Suppressor macrophage treated with lipopolysaccharide for 1 hour (primary cell): ENCODE data around the gene KTI12.
A peak's percentile ranks its signal among the peaks of the same experiment; 100 is the strongest.
"Not testable (repeated sequence)": the region's sequence is repeated elsewhere in the genome, so short reads cannot be mapped to it uniquely, and the experiment has no call there.

ENCODE experiments used
- DNase-seq, 3 donors: peaks; one replicate each; pipeline ENCODE4 v3.0.0-alpha.2; 2020 to 2022

Gene KTI12

DNA sequence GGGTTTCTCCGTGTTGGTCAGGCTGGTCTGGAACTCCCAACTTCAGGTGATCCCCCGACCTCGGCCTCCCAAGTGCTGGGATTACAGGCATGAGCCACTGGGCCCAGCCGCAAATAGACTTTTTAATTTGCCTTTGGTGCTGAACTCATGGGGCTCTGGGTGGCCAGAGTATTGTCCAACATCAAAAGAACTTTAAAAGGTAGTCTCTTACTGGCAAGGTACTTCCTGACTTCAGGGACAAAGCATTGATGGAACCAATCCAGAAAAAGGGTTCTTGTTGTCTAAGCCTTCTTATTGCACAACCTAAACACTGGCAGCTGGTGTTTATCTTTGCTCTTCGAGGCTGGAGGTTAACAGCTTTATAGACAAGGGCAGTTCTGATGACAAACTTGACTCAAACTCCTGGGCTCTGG is 3.8 kb upstream of the KTI12 start:
- no peak for DNase-seq

DNA sequence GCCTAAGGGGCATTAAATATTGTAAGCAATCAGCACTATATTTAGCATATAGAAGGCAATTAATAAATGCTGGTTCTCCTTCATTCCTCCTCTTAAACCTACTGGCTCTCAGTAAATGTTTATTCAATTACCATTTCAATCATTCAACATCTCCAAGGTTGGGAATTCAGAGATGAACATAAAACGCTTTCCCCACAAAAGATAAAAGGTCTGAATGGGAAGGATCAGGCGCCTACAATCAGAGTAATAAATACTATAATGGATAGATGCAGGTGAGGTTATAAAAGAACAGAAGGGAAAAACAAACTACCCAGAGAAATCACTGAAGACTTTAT is 407 bp upstream of the KTI12 start:
- DNase-seq: no peak

DNA sequence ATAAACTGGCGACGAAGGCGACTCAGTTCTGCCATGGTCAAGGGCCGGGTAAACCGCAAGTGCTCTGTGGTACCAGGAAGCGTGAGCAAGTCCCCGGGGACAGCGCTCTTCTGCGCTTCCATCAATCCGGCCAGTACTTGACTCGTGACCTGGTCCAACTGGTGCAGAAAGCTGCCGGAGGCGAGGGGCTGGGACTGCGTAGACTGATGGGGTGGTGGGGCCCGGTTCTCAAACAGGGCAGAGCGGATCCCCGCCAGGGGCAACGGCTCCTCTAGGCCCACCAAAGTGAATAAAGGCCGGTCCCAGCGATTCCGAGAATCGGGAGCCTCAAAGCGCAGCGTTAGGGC is 852 bp downstream of the KTI12 start:
- peak; percentile 36 to 57 (median 42) for DNase-seq

DNA sequence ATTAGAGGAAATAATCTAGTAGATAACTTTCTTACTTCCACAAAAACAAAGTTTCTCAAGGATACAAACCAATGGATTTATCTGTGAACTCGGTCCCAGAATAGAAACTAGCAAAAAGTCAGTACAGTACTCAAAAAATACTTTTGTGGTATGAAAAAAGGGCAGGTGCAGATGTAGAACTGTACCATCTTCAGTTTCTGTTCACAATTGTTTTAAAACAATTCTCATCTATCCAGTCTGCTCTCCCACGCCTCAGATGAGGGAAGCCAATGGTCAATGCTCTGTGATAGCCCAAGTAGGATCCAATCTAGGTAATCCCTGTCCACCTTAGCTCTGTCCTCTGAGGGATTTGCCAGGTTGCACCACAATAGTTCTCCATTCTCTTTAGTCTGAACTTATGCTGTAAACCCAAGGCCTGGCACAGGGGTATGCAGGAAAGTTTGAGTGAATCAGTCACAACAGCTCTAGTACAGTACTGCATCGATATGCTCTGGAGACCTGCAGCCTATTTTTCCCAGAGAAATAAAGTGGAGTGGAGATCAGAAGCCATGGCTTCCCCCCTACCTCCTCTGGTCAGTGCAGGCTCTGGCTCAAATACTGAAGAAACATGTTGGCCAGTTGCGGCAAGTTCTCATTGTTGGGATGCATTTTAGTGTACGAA is 1.4 kb downstream of the KTI12 start:
- peak in 1 of 3 donors; percentile 5 for DNase-seq

DNA sequence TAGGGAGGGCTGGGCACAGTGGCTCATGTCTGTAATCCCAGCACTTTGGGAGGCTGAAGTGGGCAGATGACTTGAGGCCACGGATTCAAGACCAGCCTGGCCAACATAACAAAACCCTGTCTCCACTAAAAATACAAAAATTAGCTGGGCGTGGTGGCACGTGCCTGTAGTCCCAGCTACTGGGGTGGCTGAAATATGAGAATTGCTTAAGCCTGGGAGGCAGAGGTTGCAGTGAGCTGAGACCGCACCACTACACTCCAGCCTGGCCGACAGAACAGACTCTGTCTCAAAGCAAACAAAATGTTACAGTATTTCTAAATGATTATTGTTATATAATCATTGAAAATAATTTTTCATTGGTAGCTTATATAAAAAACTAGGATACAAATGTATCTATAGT is 4.8 kb downstream of the KTI12 start:
- DNase-seq: not testable (repeated sequence)

DNA sequence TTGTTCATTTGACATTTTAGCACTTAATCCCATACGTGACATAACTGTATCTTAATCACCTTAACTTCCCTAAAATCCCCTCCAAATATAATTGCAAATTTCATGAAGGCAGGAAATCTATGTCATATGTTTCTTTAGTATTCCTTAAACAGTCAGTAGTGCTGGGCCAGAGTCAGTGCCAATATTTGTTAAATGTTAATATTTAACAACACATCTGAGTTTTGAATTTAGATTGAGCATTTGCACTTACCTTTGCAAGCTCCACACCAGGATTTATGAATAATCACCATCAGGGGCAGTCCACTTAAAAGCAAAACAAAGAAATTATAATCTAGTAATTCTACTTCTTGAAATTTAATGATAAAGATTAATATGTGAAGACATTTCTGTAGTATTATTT is 5.3 kb downstream of the KTI12 start:
- DNase-seq: peak in 1 of 3 donors; percentile 6

DNA sequence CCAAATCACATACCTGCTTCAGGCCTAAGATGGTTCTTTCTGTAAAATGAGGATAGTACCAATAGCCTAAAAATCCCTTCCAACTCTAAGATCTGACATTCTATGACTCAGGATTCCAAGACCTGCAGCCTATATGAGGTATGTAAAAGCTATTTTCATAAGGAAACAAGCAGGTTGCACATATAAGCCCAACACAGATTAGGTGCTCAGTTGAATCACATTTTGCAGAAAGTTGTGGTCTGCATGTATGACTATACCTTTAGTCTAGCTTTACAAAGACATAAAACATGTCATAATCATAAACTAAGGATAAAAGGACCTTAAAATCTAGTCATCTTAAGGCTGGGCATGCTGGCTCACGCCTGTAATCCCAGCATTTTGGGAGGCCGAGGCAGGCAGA is 7.3 kb downstream of the KTI12 start:
- DNase-seq: no peak

DNA sequence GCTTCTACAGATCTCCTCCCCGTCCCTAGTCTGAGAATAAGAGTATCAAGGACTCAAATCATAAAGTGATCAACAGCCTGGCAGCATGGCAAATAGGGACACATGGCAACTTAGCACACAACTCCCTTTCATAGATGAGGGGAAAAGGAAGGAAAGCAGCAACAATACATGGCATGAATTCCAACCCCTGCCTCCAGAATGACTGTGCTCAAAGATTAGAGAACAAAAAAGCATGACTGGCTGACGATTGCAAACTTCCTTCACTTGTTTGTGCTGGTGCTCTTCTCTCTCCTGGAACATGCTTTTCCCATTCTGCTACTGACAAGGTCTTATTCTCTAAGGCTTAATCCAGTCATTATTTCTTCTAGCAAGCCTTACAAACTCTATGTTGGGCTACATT is 11.5 kb downstream of the KTI12 start:
- DNase-seq: no peak

DNA sequence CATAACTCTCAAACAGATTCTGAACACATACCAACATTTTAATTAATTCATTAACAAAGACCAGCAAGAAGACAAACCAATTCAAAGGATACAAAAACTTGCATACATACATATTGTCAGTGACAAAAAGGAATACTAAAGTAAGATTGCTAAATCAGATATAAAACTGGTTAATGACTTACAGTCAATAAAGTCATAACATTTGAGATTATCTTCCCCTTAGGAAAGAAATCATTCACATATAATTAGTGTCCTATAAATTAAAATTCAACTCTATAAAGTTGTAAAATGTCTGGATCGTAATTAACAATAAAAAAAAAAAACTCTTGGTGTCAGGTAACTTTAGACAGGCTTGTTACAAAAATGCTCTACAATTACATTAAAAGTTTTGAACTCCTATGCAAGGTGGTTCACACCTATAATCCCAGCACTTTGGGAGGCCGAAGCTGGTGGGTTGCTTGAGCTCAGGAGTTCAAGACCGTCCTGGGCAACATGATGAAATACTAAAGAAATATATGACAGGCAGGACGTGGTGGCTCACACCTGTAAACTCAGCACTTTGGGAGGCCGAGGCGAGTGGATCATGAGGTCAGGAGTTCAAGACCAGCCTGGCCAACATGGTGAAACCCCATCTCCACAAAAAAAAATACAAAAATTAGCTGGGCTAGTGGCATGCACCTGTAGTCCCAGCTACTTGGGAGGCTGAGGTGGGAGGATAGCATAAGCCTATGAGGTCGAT is 25.4 kb downstream of the KTI12 start:
- no peak for DNase-seq

DNA sequence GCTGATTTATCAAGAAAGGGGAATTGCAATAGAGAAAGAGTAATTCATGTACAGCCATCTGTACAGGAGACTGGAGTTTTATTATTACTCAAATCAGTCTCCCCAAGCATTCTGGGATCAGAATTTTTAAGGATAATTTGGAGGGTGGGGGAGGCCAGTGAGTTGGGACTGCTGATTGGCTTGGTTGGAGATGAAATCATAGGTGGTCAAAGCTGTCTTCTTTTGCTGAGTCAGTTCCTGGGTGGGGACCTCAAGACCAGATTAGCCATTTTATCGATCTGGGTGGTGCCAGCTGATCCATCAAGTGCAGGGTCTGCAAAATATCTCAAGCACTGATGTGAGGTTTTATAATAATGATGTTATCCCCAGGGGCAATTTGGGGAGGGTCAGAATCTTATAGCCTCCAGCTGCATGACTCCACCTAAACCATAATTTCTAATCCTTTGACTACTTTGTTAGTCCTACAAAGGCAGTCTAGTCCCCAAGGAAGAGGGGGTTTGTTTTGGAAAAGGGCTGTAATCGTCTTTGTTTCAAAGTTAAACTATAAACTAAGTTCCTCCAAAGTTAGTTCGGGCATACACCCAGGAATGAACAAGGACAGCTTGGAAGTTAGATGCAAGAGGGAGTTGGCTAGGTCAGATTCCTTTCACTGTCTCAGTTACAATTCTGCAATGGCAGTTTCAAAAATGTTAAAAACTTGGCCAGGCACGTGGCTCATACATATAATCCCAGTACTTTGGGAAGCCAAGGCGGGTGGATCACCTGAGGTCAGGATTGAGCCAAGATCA is 26.2 kb downstream of the KTI12 start:
- no peak for DNase-seq

DNA sequence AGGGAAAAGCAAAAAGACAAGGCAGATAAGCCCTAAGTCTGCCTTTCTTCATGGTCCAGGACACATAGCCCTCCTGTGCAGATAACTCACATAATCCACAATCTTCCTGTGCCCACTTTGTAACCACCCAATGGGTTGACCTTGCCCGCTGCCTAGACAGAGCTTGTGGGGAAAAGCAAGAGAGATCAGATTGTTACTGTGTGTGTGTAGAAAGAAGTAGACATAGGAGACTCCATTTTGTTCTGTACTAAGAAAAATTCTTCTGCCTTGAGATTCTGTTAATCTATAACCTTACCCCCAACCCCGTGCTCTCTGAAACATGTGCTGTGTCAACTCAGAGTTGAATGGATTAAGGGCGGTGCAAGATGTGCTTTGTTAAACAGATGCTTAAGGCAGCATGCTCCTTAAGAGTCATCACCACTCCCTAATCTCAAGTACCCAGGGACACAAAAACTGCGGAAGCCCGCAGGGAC is 27.5 kb downstream of the KTI12 start:
- DNase-seq: not testable (repeated sequence)

DNA sequence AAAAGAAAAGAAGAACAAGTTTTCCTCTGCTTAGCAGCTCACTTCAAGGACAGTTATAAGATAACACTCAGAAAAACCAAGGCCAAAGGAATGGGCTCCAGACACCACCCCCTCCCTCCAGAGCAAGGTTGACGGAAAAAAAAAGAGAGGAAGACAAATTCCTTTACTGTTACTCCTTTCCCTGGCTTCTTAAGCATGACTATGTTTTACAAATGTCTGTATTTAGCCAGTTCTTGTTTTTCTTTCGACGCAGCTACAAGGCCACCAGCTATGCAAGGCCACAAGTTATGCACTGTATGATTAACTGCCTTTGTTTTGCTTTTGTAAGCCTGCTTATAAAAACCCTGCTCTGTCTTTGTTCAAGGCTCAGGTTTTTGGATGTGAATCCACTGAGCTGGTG is 28.1 kb downstream of the KTI12 start:
- DNase-seq: not testable (repeated sequence)

DNA sequence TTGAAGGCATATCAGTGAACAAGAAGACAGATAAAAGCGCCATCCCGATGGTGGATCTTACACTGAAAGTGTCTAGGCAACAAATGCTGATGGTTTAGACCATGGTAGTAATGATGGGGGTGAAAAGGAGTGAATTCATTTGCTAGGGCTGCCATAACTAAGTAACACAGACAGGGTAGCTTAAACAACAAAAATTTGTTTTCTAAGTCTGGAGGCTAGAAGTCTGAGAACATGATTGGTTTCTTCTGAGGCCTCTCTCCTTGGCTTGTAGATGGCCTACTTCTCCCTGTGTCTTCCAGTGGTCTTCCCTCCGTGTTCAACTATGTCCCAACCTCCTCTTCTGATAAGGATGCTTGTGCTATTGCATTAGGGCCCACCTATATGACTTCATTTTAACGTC is 29.7 kb downstream of the KTI12 start:
- DNase-seq: no peak

DNA sequence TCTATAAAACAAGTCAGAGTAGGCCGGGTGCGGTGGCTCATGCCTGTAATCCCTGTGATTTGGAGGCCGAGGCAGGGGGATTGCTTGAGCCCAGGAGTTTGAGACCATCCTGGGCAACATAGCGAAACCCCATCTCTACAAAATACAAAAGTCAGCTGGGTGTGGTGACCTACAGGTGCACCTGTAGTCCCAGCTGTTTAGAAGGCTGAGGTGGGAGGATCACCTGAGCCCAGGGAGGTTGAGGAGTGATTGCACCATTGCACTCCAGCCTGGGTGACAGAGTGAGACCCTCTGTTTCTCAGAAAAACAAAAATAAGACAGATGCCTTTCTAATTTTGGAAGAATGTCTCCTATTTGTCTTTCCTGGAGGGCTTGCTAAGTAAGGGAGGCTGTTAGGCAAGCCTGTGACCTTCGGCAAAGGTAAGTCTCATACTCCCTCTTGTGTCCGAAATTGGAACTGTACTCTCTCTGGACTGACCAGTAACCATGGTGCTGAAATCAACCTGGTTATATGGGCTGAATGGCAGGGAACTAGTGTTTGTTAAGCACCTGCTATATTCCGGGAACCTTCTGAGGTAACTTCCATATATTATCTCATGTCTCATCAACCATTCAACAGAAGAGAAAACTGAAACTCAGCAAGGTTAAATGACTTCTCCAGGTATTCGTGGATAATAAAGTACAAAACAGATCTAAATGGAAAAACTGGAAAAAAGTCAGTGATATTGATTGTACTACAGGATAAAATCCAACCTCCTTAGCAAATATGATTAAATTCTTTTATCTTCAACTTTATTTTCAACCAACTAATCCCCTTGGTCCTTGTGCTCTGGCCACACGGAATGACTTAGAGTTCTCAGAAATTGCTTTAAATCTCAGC is 31.3 kb downstream of the KTI12 start:
- DNase-seq: peak; percentile 91 to 92 (median 91)

DNA sequence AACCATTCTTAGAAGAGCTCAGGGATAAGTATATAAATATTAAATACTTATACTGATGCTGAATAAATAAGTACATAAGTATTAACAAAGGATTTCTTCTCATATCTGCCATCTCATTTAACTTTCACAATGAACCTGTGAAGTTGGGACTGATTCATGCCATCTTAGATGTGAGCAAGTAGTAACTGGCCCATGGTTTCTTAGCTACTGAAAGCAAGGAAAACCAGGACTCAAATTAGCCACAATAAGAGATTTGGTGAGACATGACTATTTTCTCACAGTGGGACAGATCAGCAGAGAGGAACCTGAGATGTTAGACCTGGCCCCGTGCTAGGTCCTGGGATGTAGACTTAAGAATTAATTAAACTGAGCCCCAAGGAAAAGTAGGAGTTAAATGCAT is 34.9 kb downstream of the KTI12 start:
- DNase-seq: no peak

DNA sequence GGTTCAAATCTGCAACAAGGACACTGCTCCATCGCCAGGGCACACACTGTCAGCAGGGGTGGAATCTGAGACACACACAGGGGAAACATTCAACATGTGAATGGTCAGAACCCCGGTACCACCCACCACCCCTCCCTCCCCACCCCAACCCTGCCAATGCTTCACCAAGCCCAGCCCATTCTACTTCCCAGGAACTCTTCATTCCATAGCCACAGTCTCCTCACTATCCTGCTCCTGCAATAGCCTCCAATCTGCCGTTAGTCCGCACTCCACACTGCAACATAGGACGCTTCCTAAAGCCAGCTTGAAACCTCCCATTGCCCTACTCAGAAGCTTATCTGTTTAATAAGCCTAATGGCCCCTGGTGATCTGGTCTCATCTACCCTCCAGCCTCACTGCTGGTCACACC is 35.6 kb downstream of the KTI12 start:
- no peak for DNase-seq

DNA sequence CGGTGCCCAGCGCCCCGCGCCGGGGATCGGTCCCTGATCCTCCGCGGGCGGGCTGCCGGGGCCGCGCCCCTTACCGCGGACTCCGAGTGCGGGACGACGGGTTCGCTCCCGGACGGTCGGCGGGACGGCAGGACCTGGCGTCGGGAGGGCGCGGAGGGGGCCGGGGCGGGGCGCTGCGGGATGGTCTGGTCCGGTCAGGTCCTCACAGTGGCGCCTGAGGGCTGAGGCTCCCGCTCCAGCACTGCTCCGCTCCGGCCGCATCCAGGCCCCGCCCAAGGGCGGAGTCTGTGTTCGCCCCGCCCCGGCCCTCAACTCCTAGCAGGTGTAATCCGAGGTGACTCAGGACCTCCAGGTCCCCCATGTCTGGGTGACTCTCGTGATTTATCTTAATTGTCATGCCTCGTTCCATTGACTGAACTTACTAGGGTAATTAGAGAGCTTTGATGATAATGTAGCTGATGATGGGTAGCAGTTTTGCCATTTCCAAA is 43.1 kb downstream of the KTI12 start, which contains the start of gene RAB3B:
RAB3B (minus strand) TSS at position 223 of the 488 bp plus-strand sequence. CDS start 13,583 bp downstream, outside the sequence.
- peak; percentile 34 to 66 (median 47) for DNase-seq

DNA sequence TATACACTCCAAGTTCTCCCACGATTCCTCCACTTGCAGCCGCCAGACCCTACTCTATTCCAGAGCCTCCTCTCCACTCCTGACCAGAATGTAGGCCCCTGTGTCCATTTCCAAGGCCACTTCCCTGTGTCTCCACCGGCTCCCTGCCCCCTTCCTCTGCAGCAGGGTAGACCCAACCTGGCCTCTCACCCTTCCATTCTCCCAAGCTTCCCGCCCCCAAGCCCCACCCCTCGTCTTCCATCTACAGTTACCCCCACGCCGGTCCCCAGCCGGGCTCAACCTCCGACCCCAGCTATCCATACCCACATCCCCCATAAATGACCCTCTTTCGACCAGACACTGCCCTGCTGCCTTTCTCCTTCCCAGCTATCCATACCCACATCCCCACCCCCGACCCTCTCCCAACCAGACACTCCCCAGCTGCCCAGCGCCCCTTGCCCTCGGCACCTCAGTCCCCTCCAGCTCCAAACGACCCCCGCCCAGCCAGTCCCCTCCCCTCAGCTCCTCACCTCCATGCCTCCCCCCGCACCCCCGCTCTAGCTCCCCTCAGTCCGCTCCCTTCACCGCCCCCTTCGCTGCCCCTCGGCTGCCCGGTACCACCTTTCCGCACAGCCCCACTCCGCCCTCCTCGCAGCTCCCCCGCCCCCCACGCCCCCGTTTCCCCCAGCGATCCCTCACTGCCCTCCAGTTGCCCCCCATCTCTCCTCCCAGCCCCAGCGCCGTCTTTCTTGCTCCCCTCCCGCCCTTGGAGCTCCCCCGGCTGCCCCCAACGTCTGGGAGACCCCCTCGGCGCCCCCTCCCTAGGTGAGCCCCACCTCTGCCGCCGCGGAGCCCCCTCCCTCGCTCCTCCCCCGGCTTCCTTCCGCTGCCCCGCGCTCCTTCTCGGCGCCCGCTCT is 43.8 kb downstream of the KTI12 start:
- no peak for DNase-seq

DNA sequence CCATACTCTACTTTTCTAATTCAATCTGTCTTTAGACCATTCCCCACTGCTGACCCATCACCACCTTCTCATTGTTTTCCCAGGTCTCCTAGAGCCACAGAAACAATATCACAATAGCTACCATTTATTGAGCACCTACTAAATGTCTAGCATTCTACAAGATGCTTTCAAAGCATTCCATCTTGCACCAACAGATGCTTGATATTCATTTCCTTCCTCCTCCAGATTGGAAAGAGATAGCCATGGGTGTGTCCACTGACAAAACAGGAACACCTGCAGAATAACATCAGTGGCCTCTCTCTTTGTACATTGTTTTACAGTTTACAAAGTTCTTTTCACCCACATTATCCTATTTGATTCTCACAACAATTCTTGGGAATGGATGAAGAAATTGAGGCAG is 45.4 kb downstream of the KTI12 start:
- DNase-seq: no peak

DNA sequence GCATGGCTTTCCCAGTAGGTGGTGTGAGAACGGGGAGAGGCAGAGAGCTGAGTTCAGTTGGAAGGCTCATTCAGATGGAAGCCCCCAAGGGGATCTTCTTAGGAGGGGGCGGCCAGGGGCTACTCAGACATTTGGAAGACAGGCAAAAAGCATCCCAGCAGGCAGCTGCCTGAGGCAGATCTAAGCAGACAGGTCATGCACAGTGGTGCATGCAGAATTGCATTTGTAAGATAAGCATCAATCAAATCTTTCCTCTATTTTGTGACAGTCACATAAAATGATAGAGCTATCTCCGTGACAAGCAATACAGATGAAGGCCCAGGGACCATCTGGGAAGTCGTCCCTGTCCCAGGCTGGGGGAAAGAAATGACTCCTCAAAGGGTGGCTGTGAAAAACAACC is 46.9 kb downstream of the KTI12 start:
- no peak for DNase-seq

DNA sequence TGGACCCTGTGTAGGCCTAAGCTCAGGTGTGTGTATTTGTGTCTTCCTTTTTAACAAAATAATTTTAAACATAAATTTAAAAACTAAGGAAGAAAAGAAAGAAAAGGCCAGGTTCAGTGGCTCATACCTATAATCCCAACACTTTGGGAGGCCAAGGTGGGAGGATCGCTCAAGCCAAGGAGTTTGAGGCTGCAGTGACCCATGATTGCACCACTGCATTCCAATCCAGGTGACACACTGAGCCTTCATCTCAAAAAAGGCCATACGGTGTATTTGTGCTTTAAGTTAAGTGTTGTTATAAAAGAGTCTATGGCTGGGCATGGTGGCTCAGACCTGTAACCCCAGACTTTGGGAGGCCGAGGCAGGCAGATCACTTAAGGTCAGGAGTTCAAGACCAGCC is 51.4 kb downstream of the KTI12 start:
- DNase-seq: no peak
